Measurements from ENCODE around the gene GCHFR.

GCHFR gene

DNA sequence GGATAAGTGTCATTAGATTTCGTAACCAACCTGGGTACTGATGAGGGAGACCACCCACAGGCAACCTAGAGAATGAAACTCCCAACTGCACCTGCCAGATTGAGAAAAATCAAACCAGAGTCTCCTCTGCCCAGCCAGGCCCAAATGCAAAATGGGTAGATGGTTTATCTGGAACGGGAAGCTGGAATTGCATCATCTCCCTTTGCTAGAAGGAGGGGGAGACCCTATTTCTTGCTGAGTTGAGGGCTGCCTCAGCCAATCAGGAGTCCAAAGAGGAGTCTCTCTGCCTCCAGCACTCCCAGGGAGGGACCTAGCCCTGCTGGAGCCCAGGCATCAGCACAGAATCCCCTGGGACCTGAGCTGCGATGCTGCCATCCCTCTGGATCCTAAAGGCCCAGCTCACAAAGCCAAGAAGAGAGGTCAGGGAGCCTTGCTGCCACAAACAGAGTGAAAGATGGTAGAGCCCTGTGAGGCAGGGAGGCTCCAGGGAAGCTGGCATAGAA lies 16.9 kb upstream of the GCHFR start:
- H3K9ac ChIP-seq (ENCODE audit: low read length), result no peak overlapping the region
- H3K27me3 ChIP-seq (replicated peaks; ENCODE audit: insufficient read depth, low read length), result no peaks in the 10 kb centered on the region
- peaks cover 38% of the 10 kb centered on the region for H3F3A ChIP-seq (ENCODE audit: insufficient read depth, low read length)
- H3K9me3 ChIP-seq (replicated peaks; ENCODE audit: insufficient read depth, low read length), result no peaks in the 10 kb centered on the region
- no peak for DNase-seq
- no peak overlapping the region for H3K4me2 ChIP-seq (ENCODE audit: low read depth, low read length)
- H3K4me3 ChIP-seq (ENCODE audit: low read length), result no peak overlapping the region
- H3K27ac ChIP-seq (ENCODE audit: low read length), result no peak overlapping the region
- H2AFZ ChIP-seq (ENCODE audit: low read length), result no peak overlapping the region
- no peaks in the 10 kb centered on the region for H3K9me2 ChIP-seq (replicated peaks; ENCODE audit: insufficient read depth, low read length)
- TF ChIP-seq, protein P1, sequence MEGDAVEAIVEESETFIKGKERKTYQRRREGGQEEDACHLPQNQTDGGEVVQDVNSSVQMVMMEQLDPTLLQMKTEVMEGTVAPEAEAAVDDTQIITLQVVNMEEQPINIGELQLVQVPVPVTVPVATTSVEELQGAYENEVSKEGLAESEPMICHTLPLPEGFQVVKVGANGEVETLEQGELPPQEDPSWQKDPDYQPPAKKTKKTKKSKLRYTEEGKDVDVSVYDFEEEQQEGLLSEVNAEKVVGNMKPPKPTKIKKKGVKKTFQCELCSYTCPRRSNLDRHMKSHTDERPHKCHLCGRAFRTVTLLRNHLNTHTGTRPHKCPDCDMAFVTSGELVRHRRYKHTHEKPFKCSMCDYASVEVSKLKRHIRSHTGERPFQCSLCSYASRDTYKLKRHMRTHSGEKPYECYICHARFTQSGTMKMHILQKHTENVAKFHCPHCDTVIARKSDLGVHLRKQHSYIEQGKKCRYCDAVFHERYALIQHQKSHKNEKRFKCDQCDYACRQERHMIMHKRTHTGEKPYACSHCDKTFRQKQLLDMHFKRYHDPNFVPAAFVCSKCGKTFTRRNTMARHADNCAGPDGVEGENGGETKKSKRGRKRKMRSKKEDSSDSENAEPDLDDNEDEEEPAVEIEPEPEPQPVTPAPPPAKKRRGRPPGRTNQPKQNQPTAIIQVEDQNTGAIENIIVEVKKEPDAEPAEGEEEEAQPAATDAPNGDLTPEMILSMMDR (IDR thresholded peaks at IDR 0.05; ENCODE audit: low read length), result no peak
- TF ChIP-seq EZH2 (optimal IDR thresholded peaks at IDR 0.05; ENCODE audit: low read depth, low read length) (no peak), EZH2phosphoT487 (IDR thresholded peaks at IDR 0.05; ENCODE audit: low read length) (no peak)
- peaks cover 37% of the 10 kb centered on the region for H3K4me1 ChIP-seq (ENCODE audit: low read length)
- H4K20me1 ChIP-seq (ENCODE audit: insufficient read depth, low read length), result peaks cover 3% of the 10 kb centered on the region
- H3K36me3 ChIP-seq (replicated peaks; ENCODE audit: insufficient read depth, low read length), result peaks cover 10% of the 10 kb centered on the region
- peaks cover 37% of the 10 kb centered on the region for H3K79me2 ChIP-seq (ENCODE audit: low read length)

DNA sequence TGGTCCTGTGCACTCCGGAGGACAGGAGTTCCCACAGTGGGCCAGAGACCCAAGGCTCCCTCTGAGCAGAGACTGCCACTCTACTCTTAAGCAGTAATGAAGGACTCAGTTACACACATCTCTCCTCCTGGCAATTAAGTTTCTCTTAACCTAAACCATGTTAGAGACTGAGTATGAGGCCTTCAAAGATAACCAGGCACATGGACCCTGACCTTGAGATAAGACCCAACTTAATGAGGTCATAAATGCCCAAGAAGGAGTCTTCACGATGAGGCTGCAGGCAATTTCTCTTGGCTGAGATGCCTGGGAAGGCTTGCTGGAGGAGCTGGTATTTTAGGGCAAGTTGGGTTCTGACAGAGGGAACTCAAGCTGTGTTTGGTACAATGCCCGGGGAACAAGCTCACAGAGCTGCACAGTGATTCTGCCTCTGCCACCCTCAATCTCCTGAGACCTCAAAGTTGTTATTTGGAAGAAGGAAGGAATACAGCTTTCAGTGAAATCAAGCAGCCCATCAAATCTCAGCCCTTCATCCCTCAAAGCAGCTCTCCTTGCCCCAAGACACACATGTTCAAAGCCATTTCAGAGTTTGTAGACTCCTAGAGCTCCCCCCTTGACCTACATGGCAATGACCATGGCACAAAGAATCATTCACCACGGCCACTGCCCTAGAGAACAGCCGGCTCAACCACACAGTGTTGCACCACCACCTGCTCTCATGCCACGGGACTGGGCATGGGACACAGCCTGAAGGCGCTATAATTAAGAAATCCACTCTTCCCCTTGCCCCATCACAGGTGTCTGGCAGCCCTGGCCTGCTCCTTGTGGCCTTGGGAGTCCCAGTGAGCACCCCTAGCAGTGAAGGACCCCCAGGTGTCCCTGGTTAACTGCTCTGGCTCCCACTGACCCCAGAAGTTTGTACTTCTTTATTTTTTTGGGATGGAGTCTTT lies 15.9 kb upstream of the GCHFR start:
- H3K4me2 ChIP-seq (ENCODE audit: low read depth, low read length), result no peak overlapping the region
- peaks cover 10% of the 10 kb centered on the region for H3K36me3 ChIP-seq (replicated peaks; ENCODE audit: insufficient read depth, low read length)
- H3K27ac ChIP-seq (ENCODE audit: low read length), result no peak overlapping the region

DNA sequence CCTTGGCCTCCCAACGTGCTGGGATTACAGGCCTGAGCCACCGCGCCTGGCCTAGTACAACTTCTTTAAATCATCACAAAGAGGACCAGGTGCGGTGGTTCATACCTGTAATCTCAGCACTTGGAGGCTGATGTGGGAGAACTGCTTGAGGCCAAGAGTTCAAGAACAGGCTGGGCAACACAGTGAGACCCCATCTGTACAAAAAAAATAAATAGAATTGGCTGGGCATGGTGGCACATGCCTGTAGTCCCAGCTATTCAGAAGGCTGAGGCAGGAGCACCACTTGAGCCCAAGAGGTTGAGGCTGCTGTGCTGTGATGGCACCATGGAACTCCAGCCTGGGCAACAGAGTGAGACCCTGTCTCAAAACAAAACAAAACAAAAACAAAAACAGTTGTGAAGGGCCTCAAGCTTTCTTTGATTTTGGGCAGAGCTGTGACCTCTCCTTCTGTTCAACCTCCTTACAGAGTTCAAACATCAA lies 14.7 kb upstream of the GCHFR start:
- H3K27ac ChIP-seq (ENCODE audit: low read length), result no peak overlapping the region
- peaks cover 30% of the 10 kb centered on the region for H3K4me1 ChIP-seq (ENCODE audit: low read length)
- H3K9me2 ChIP-seq (replicated peaks; ENCODE audit: insufficient read depth, low read length), result no peaks in the 10 kb centered on the region
- H3K9ac ChIP-seq (ENCODE audit: low read length), result no peak overlapping the region
- H3K4me2 ChIP-seq (ENCODE audit: low read depth, low read length), result no peak overlapping the region
- no peaks in the 10 kb centered on the region for H3K9me3 ChIP-seq (replicated peaks; ENCODE audit: insufficient read depth, low read length)
- H3F3A ChIP-seq (ENCODE audit: insufficient read depth, low read length), result peaks cover 24% of the 10 kb centered on the region
- H3K27me3 ChIP-seq (replicated peaks; ENCODE audit: insufficient read depth, low read length), result no peaks in the 10 kb centered on the region
- TF ChIP-seq EZH2 (optimal IDR thresholded peaks at IDR 0.05; ENCODE audit: low read depth, low read length), result no peak
- TF ChIP-seq, protein P1 (IDR thresholded peaks at IDR 0.05; ENCODE audit: low read length), result no peak
- TF ChIP-seq EZH2phosphoT487 (IDR thresholded peaks at IDR 0.05; ENCODE audit: low read length), result no peak
- peaks cover 50% of the 10 kb centered on the region for H3K79me2 ChIP-seq (ENCODE audit: low read length)
- peaks cover 13% of the 10 kb centered on the region for H4K20me1 ChIP-seq (ENCODE audit: insufficient read depth, low read length)
- no peak for DNase-seq
- H2AFZ ChIP-seq (ENCODE audit: low read length), result no peak overlapping the region
- peaks cover 10% of the 10 kb centered on the region for H3K36me3 ChIP-seq (replicated peaks; ENCODE audit: insufficient read depth, low read length)
- H3K4me3 ChIP-seq (ENCODE audit: low read length), result no peak overlapping the region

More for the DNA sequence above, 15.9 kb upstream of the GCHFR start:
- Histone ChIP-seq H3F3A (ENCODE audit: insufficient read depth, low read length) (peaks cover 30% of the 10 kb centered on the region), H3K4me3 (ENCODE audit: low read length) (no peak overlapping the region), H3K9ac (ENCODE audit: low read length) (no peak overlapping the region), H3K27me3 (replicated peaks; ENCODE audit: insufficient read depth, low read length) (no peaks in the 10 kb centered on the region), H2AFZ (ENCODE audit: low read length) (no peak overlapping the region), H3K79me2 (ENCODE audit: low read length) (peaks cover 41% of the 10 kb centered on the region), H4K20me1 (ENCODE audit: insufficient read depth, low read length) (peaks cover 11% of the 10 kb centered on the region), H3K9me2 (replicated peaks; ENCODE audit: insufficient read depth, low read length) (no peaks in the 10 kb centered on the region), H3K9me3 (replicated peaks; ENCODE audit: insufficient read depth, low read length) (no peaks in the 10 kb centered on the region), H3K4me1 (ENCODE audit: low read length) (peaks cover 33% of the 10 kb centered on the region)
- no peak for DNase-seq
- TF ChIP-seq, protein P1 (IDR thresholded peaks at IDR 0.05; ENCODE audit: low read length), result no peak
- TF ChIP-seq EZH2phosphoT487 (IDR thresholded peaks at IDR 0.05; ENCODE audit: low read length), result no peak
- TF ChIP-seq EZH2 (optimal IDR thresholded peaks at IDR 0.05; ENCODE audit: low read depth, low read length), result no peak

All from MM.1S (cell line).